ENCODE results near the gene GJB5.
"Not testable (repeated sequence)": the region's sequence is repeated elsewhere in the genome, so short reads cannot be mapped to it uniquely, and the experiment has no call there.

Gene GJB5

DNA sequence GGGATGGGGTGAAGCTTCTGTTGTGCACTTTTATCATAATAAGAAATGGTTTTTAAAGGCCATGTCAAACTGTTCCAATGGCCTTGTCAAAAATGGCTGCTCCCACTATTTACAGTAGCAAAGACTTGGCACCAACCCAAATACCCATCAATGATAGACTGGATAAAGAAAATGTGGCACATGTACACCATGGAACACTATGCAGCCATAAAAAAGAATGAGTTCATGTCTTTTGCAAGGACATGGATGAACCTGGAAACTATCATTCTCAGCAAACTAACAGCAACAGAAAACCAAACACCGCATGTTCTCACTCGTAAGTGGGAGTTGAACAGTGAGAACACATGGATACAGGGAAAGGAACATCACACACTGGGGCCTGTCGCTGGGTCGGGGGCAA lies 18.3 kb downstream of the GJB5 start:
- in situ Hi-C loops (cut with MboI; ENCODE audit: low sequenced_read_pairs) = not testable (repeated sequence)

DNA sequence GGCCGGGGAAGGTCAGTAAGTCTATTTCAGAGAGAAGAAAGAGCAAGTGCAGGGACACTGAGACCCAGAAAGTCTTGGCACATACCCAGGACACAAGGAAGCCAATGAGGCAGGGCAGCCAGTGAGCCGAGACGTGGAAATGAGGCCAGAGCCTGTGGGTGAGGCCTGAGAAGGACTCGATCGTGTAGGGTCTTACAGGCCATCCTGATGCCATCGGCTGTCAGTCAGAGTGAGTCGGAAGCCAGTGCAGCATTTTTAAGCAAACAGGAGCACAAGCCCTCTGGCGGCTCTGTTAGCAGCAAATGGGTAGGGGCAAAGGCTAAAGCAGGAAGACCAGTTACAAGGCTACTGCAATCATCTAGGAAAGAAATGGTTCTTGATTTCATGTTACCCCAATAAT lies 20.1 kb downstream of the GJB5 start:
- in situ Hi-C loops (cut with MboI; ENCODE audit: low sequenced_read_pairs) = no loop called here

DNA sequence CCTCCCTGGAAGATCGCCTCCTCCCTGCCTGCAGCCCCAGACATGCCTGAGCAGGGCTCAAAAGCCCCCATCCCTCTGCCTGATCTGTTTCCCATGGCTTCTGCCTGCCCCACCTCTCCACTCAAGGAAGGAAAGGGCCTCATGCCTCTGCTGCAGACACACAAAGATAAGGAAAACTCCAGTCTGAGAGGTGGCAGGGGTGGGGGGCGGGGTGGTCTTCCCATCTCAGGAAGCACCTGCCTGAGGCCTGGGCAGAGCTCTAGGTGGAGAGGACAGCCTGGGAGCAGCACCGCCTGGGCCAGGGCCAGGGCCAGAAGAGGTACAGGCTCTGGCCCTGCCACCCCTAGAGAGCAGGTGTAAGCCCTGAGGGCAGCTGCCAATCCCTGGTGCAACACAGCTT lies 22.1 kb downstream of the GJB5 start:
- in situ Hi-C loops (cut with MboI; ENCODE audit: low sequenced_read_pairs) = no loop called here

DNA sequence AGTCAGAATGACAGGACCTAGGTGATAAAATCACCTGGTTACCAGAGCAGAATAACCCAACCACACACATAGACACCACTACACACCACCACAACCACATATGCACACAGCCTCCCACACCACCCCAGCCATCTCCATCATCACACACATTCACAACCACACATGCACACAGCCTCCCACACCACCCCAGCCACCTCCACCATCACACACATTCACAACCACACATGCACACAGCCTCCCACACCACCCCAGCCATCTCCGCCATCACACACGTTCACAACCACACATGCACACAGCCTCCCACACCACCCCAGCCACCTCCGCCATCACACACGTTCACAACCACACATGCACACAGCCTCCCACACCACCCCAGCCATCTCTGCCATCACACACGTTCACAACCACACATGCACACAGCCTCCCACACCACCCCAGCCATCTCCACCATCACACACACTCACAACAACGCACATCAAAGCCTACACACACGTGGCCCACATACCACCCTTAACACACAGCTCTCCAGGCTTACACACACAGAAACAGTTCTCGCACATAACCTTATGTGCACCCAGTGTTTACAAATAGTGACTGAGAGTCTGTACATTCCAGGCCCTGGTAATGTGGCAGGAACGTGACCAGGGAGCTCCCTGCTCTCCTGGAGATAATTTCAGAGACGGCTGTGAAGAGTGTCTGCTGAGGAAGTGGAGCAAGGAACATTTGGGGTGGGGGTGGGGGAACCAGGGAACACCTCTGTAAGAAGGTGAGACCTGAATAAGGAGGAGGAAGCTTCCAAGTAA lies 22.9 kb downstream of the GJB5 start:
- in situ Hi-C loops (cut with MboI; ENCODE audit: low sequenced_read_pairs) = no loop called here

DNA sequence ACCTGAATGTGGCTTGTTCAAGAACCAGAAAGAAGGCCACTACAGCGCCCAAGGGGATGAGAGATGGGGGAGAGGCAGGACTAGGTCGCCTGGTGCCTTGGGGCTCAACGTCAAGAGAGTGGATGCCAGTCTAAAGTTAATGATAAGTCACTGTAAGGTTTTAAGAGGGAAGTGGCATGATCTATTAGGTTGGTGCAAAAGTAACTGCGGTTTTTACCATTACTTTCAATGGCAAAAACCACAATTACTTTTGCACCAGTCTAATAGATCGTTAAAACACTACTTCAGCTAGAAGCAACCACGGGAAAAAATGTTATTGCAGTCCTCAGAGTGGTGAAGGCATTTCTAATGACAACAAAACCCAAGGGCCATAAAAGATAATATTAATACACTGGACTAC lies 23.5 kb downstream of the GJB5 start:
- in situ Hi-C loops (cut with MboI; ENCODE audit: low sequenced_read_pairs) = no loop called here

DNA sequence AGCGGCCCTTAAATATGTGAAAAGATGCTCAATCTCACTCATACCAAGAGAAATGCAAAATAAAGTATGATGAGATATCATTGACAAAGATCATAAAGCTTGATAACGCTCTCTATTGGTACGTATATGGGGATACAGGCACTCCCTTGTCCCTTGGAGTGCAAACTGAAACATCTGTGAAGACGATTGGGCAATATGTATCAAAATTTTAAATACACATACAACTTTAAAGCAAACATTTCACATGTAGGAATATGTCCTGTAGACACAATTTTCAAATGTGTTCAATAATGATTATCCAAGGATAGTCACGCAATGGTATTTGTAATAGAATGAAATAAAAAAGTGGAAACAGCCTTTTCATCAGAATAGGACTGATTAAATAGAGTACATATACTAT lies 24.2 kb downstream of the GJB5 start:
- in situ Hi-C loops (cut with MboI; ENCODE audit: low sequenced_read_pairs) = no loop called here

DNA sequence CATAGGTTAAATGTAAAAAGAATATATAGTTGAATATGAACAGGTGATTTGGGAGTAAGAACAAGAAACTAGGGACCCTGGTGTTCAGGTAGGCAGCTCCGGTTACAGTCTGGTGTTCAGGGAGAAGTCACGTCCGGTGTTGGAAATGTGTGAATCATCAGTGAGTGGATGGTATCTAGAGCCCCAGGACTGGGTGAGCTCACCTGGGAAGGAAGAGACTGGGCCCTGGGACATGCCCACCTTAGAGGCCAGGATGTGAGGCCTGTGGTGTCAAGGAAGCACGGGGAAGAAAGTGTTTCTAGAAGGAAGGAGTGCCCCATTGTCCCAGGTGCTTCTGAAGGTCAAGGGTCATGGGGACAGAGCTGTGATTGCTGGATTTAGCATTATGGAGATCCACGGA lies 24.7 kb downstream of the GJB5 start:
- in situ Hi-C loops (cut with MboI; ENCODE audit: low sequenced_read_pairs) = no loop called here

DNA sequence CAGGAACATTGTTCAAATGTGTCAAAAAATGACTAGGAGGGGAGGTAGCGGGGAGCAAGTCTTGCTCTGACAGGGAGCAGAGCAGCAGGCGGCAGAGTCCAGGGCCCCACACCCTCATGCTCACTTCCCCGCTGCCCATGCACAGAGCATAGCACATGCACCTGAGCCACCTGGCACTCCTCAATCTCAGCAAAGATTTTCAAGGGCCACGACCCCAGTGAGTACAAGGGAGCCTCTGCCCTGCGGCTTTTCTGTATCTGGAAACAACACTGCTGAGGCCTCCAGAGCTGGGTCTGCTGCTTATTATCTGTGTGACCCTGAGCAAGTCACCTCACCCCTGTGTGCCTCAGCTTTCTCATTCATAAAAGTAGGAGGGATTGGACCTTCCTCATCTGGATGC lies 25.1 kb downstream of the GJB5 start:
- in situ Hi-C loops (cut with MboI; ENCODE audit: low sequenced_read_pairs) = no loop called here

DNA sequence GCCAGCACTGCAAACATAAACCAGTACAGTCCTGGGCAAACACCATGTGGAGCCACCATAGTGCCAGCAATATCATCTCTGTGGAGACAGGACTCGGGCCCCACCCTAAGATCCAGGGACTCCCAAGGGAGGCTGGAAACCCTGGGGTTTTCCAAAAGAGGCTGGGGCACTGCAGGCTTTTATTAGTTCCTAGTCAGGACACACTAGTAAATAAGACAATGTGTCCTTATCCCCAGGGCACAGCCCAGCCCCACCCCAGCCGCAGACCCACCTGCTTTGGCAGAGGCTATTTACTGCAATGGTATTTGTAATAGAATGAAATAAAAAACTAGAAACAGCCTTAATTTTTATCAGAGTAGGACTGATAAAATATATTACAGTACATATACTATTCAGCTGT lies 25.7 kb downstream of the GJB5 start:
- in situ Hi-C loops (cut with MboI; ENCODE audit: low sequenced_read_pairs) = no loop called here

DNA sequence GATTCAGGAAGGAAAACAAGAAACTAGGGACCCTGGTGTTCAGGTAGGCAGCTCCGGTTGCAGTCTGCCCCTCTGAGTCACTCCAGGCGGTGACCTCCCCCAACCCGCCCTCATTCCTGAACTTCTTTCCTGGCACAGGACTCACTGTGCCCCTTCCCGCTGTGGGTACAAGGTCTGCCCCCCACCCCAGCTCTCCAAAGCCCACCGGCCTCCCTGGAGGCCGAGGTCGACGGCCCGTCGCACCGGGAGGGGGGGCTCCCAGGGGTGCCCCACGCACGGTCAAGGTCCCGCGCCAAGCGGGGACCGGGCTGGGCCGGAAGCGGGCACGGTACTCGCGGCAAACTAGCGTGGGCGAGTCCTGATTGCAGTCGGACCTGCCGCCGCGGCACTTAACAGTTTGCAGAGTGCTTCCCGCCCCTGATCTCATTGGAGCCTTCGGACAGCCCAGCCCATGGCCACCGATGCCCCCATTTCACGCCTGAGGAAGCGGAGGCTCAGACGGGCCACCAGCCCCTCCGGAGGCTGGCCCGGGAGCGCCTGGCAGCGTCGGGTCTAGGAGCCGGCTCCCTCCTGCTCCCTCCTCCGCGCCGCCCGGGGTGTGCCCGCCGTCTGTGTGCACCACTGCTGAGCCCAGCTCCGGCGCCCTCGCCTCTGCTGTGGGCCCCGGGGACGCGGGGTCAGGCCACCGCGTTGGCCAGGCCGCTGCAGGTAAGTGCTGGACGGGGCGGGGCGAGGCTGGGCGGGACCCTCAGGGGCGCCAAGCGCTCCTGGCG lies 26.4 kb downstream of the GJB5 start, which contains the start of gene GJB3:
GJB3 (plus strand) TSS at position 144 of the 773 bp plus-strand sequence. CDS start 3,549 bp downstream, outside the sequence.
- in situ Hi-C loops (cut with MboI; ENCODE audit: low sequenced_read_pairs) = no loop called here

DNA sequence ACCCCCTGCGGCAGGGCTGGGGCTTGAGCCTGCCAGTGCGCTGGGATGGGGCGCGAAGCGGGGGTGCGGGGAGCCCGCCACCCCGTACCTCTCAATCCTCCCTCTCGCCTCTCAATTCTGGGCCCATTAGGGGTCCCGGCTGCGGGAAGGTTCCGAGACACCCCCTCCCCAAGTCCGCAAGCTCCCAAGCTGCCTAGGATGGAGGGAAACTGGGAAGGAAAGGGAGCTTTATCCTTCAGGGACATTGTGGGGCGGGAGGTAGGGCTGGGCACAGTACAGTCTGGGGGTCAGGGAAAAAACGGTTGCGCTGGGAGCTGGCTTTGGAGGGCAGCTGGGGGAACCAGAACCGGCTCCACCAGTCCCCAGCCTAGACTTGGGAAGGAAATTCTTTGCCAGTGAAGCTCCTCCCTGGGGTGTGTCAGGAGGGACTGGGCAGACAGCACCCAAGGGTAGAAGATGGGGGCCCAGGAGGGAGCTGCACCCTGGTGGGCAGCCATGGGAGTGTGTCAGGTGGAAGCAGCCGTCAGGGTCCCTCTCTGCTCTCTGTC lies 27.1 kb downstream of the GJB5 start:
- in situ Hi-C loops (cut with MboI; ENCODE audit: low sequenced_read_pairs) = no loop called here

DNA sequence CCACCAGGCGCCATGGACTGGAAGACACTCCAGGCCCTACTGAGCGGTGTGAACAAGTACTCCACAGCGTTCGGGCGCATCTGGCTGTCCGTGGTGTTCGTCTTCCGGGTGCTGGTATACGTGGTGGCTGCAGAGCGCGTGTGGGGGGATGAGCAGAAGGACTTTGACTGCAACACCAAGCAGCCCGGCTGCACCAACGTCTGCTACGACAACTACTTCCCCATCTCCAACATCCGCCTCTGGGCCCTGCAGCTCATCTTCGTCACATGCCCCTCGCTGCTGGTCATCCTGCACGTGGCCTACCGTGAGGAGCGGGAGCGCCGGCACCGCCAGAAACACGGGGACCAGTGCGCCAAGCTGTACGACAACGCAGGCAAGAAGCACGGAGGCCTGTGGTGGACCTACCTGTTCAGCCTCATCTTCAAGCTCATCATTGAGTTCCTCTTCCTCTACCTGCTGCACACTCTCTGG lies 29.9 kb downstream of the GJB5 start:
- in situ Hi-C loops (cut with MboI; ENCODE audit: low sequenced_read_pairs) = no loop called here

DNA sequence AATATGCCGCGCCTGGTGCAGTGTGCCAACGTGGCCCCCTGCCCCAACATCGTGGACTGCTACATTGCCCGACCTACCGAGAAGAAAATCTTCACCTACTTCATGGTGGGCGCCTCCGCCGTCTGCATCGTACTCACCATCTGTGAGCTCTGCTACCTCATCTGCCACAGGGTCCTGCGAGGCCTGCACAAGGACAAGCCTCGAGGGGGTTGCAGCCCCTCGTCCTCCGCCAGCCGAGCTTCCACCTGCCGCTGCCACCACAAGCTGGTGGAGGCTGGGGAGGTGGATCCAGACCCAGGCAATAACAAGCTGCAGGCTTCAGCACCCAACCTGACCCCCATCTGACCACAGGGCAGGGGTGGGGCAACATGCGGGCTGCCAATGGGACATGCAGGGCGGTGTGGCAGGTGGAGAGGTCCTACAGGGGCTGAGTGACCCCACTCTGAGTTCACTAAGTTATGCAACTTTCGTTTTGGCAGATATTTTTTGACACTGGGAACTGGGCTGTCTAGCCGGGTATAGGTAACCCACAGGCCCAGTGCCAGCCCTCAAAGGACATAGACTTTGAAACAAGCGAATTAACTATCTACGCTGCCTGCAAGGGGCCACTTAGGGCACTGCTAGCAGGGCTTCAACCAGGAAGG lies 30.5 kb downstream of the GJB5 start:
- in situ Hi-C loops (cut with MboI; ENCODE audit: low sequenced_read_pairs) = no loop called here

DNA sequence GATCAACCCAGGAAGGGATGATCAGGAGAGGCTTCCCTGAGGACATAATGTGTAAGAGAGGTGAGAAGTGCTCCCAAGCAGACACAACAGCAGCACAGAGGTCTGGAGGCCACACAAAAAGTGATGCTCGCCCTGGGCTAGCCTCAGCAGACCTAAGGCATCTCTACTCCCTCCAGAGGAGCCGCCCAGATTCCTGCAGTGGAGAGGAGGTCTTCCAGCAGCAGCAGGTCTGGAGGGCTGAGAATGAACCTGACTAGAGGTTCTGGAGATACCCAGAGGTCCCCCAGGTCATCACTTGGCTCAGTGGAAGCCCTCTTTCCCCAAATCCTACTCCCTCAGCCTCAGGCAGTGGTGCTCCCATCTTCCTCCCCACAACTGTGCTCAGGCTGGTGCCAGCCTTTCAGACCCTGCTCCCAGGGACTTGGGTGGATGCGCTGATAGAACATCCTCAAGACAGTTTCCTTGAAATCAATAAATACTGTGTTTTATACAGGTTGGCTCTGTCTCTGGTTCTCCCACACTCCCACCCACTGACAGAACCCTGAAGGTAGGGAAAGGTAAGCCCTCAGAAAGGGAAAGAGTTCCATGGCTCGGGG lies 31.1 kb downstream of the GJB5 start:
- in situ Hi-C loops (cut with MboI; ENCODE audit: low sequenced_read_pairs) = no loop called here

DNA sequence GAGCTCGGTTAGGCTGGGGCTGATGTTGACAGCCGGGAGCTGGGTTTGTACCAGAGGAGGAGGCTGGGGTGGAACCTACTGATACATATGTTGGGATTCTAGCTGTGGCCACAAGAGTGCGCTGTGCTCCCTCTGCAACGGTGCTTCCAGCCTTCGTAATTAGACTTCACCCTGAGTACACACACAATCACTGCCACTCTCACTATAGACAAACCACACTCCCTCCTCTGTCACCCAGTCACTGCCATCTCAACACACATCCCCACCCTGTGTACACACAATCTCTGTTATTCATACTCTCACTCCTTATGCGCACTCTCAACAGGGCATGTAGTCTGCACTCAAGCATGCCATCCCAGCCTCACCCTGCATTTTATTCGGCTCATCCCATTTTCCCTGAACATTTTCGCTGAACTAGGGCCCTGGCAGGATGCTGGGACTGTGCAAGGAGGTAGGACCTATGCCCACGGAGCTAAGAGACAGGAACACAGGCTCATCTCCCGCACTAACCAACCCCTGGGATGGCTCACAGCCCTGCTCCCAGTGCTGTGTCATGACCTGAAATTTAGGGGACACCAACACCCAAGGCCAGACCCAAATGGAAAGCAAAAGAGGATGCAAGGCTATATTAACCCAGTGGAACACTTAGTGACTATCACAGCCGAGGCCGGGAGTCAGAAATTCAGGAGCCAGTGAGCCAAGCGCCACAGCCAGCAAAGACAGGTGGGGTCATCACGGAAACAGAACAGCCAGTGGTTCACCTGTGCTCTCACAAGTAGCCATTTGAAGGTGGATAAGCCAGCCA lies 31.9 kb downstream of the GJB5 start:
- in situ Hi-C loops (cut with MboI; ENCODE audit: low sequenced_read_pairs) = no loop called here

DNA sequence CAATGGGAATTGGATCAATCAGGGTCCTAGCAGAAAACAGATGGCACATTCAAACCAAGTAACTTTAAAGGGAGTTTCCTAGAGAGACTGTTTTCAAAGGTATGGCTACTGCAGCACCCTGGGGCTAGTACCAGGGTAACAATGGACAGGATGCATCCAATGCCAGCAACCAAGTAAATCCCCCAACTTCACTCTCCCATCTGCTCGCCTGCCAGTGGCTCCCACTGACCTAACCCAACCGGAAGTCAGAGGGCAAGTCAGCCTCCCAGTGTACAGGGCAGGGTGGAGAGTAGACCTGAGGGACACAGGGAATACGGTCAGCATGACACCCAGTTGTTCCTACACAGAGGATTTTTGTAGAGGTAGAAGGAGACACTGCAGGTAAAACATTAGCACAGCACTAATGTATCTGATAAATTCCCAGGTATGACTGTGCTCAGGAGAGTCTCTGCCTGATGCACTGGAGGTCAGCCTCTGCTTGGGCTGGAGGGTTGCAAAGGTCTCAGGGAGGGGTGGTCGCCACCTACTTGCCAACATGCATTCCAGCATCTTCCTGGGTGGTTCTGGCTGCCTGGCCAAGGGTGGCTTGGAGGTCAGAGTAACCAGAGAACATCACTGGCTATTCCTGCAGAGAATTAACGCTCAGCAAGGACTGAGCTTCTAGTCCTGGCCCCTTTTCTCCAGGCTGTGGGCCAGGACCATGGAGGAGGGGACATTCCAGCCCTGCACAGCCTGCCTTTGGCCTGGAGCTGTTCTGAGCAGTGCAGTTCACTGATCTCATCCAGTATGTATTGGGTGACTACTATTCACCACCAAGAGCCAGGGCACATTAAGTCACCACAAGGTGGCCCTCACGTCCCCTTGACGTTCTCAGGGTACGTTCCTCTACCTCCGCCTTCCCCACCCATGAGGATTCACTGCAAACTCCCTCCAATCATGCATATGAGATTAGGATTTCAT lies 32.9 kb downstream of the GJB5 start:
- in situ Hi-C loops (cut with MboI; ENCODE audit: low sequenced_read_pairs) = no loop called here

DNA sequence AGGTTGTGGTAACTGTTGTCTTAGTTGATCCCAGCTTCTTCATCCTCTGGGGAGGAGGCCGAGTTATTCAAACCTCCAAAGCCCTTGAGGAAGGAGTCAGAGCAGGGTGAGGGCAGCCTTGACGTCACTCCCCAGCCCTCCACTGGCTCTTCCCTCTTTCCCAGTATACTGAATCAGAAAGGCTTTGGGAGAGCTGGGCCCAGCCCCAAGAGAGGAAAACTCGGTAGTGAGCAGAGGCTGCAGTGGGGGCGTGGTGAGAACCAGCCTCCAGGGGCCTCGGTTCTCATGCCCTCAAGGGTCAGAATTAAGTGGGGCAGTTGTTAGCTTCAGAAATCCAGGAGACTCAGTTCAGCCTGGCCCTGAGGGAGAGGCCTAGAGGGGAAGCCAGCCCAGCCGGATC lies 36.1 kb downstream of the GJB5 start:
- in situ Hi-C loops (cut with MboI; ENCODE audit: low sequenced_read_pairs) = no loop called here

DNA sequence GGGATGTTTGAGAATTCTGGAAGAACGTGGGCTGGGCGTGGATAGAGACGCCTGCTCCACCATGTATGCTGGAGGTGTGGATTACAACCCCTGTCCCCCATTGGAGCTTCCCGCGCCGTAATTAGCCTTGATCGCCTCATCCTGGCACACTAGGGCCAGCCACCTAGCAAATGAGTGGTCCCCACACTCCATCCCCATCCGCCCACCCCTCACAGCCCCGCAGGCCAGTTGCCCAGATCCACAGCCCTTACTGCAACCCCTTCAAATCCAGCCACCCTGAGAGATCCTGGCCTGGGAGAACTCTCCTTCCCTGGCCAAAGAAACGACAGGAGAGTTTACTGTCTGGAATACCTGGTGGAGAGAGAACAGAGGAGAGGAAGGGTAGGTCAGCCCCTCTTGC lies 37.6 kb downstream of the GJB5 start:
- in situ Hi-C loops (cut with MboI; ENCODE audit: low sequenced_read_pairs) = no loop called here
